B cell (primary cell): Measurements from ENCODE around the gene MCRIP2. TPM values are rescaled to one million over a fixed set of nuclear protein-coding genes. Genes with fewer than 3 reads are reported as not detected.

ENCODE experiments used
- ATAC-seq: fragments of 200-7000 bp; cut with Tn5 transposase; one replicate; pipeline ENCODE4 v1.10.0; 2021; ENCODE audit warnings: low read depth, mild to moderate bottlenecking, moderate number of reproducible peaks, moderate library complexity
- CTCF ChIA-PET: fragments of 350-600 bp; sonication (Branson Sonifier 250); formaldehyde crosslinking; loops from one replicate; lab custom pipeline; 2021; ENCODE audit warnings: antibody characterized with exemption, inconsistent platforms; lab: Charles Lee
- POLR2A ChIA-PET: fragments of 350-600 bp; sonication (Branson Sonifier 250); formaldehyde crosslinking; loops from one replicate; lab custom pipeline; 2021; ENCODE audit warnings: antibody characterized with exemption; lab: Charles Lee
- DNase-seq: peaks from one replicate; pipeline ENCODE4 v3.0.0; 2013
- H2AFZ ChIP-seq: 2 replicates; pipeline ENCODE4 v1.6.1; 2012; ENCODE audit warnings: mild to moderate bottlenecking, low read depth, low read length; ENCODE audit not compliant: insufficient read depth, poor library complexity, severe bottlenecking
- H3K27ac ChIP-seq, 2 donors: 1 replicate in 1 of 2; 2 replicates in 1 of 2; pipeline ENCODE4 v1.5.1; 2012 to 2013; ENCODE audit warnings: low read length in 2 of 2, mild to moderate bottlenecking in 2 of 2, moderate library complexity in 1 of 2
- H3K27me3 ChIP-seq, 4 experiments: fragments of 200-600 bp in 1 of 4; sonication (generic) in 1 of 4; replicated peaks in 1 of 4; 1 replicate in 2 of 4; 2 replicates in 2 of 4; pipeline versions ENCODE4 v1.6.1 to v1.7.0; 2013 to 2016; ENCODE audit warnings: low read length in 3 of 4, mild to moderate bottlenecking in 2 of 4, mixed read lengths in 1 of 4, moderate library complexity in 1 of 4; ENCODE audit not compliant: insufficient read depth in 4 of 4, control insufficient read depth in 3 of 4; ENCODE audit errors: control extremely low read depth in 1 of 4
- H3K36me3 ChIP-seq, 2 experiments: replicated peaks in 1 of 2; 1 replicate in 1 of 2; 2 replicates in 1 of 2; pipeline versions ENCODE4 v1.6.1 to v1.7.1; 2013; ENCODE audit warnings: low read length in 1 of 2; ENCODE audit not compliant: insufficient read depth in 2 of 2, control insufficient read depth in 1 of 2; ENCODE audit errors: control extremely low read depth in 1 of 2, extremely low read depth in 1 of 2
- H3K4me1 ChIP-seq, 2 donors: fragments of 200-600 bp in 1 of 2; sonication (generic) in 1 of 2; 1 replicate in 1 of 2; 2 replicates in 1 of 2; pipeline versions ENCODE4 v1.5.1 to v1.6.1; 2013 to 2017; ENCODE audit warnings: low read length in 2 of 2; ENCODE audit not compliant: control insufficient read depth in 2 of 2, insufficient read depth in 2 of 2
- H3K4me2 ChIP-seq: replicated peaks from 2 replicates; pipeline ENCODE3; 2012; ENCODE audit warnings: mild to moderate bottlenecking, low read depth, low read length; ENCODE audit not compliant: poor library complexity, severe bottlenecking
- H3K4me3 ChIP-seq, 5 experiments: fragments of 200-600 bp in 1 of 5; sonication (generic) in 1 of 5; 1 replicate in 3 of 5; 2 replicates in 2 of 5; pipeline versions ENCODE4 v1.5.1 to v1.7.0; 2011 to 2016; ENCODE audit warnings: low read length in 4 of 5, mild to moderate bottlenecking in 4 of 5, low read depth in 2 of 5, control low read depth in 1 of 5, moderate library complexity in 1 of 5; ENCODE audit not compliant: insufficient read depth in 1 of 5; ENCODE audit errors: control extremely low read depth in 1 of 5, extremely low read depth in 1 of 5
- H3K79me2 ChIP-seq: fragments of 200-600 bp; sonication (generic); one replicate; pipeline ENCODE4 v1.6.0; 2016; ENCODE audit warnings: low read length; ENCODE audit not compliant: control insufficient read depth, insufficient read depth
- H3K9ac ChIP-seq: fragments of 200-600 bp; sonication (generic); 2 replicates; pipeline ENCODE4 v1.6.1; 2017; ENCODE audit warnings: mild to moderate bottlenecking, low read length, moderate library complexity
- H3K9me3 ChIP-seq, 3 donors: one replicate each; pipeline versions ENCODE4 v1.6.1 to v1.7.1; 2013; ENCODE audit warnings: low read length in 2 of 3; ENCODE audit not compliant: control insufficient read depth in 2 of 3, insufficient read depth in 1 of 3; ENCODE audit errors: control extremely low read depth in 1 of 3
- H4K20me1 ChIP-seq: 2 replicates; pipeline ENCODE4 v1.6.0; 2012; ENCODE audit warnings: mild to moderate bottlenecking, low read length; ENCODE audit not compliant: insufficient read depth, control insufficient read depth, poor library complexity, severe bottlenecking
- H3K27ac Mint-ChIP-seq: one replicate; pipeline ENCODE4 v1.8.0; 2021; ENCODE audit warnings: mixed read lengths
- H3K27me3 Mint-ChIP-seq: one replicate; pipeline ENCODE4 v1.8.0; 2021; ENCODE audit warnings: mixed read lengths
- H3K4me1 Mint-ChIP-seq: one replicate; pipeline ENCODE4 v1.8.0; 2021; ENCODE audit warnings: mixed read lengths
- H3K4me3 Mint-ChIP-seq: one replicate; pipeline ENCODE4 v1.8.0; 2021; ENCODE audit warnings: mixed read lengths
- H3K9me3 Mint-ChIP-seq: one replicate; pipeline ENCODE4 v1.8.0; 2022; ENCODE audit warnings: mixed read lengths; ENCODE audit not compliant: insufficient read depth
- EZH2 ChIP-seq: IDR thresholded peaks from 2 replicates; pipeline ENCODE4 v1.6.1; 2012; ENCODE audit warnings: borderline replicate concordance, low read depth, mild to moderate bottlenecking, moderate library complexity, low read length; ENCODE audit not compliant: insufficient read depth, poor library complexity, severe bottlenecking
- WGBS: methylation state at CpG from one replicate; pipeline ENCODE4 v1.1.5; 2013; ENCODE audit warnings: missing lambda C conversion rate; ENCODE audit not compliant: insufficient coverage; 5-methylcytosine and 5-hydroxymethylcytosine counted together
- intact Hi-C: fragments of 100-400 bp; cut with micrococcal nuclease; formaldehyde crosslinking; loops from one replicate; pipeline ENCODE4 v1.10.0; 2022
- polyA plus RNA-seq: library from polyadenylated mRNA; depleted of rRNA; stranded (reverse); fragments of >200 nt; gene quantifications from 2 replicates; pipeline ENCODE4 v1.2.3, GENCODE V29; 2012
- total RNA-seq, 2 donors: library from RNA; stranded (reverse); fragments of 120-200 nt in 1 of 2; gene quantifications; 1 replicate in 1 of 2; 2 replicates in 1 of 2; pipeline versions ENCODE4 v1.2.3 to v1.2.4, GENCODE V29; 2013 to 2022
- TF ChIP-seq, protein P1 (sequence below): fragments of 200-600 bp; IDR thresholded peaks from one replicate; pipeline ENCODE4 v1.8.0; 2022; ENCODE audit warnings: antibody characterized with exemption, mild to moderate bottlenecking

Gene MCRIP2
- total and polyA plus RNA-seq, 2 donors (not counting 1 experiment from before 2014, with no cell fraction given) = 29.2 to 46.0 TPM

DNA sequence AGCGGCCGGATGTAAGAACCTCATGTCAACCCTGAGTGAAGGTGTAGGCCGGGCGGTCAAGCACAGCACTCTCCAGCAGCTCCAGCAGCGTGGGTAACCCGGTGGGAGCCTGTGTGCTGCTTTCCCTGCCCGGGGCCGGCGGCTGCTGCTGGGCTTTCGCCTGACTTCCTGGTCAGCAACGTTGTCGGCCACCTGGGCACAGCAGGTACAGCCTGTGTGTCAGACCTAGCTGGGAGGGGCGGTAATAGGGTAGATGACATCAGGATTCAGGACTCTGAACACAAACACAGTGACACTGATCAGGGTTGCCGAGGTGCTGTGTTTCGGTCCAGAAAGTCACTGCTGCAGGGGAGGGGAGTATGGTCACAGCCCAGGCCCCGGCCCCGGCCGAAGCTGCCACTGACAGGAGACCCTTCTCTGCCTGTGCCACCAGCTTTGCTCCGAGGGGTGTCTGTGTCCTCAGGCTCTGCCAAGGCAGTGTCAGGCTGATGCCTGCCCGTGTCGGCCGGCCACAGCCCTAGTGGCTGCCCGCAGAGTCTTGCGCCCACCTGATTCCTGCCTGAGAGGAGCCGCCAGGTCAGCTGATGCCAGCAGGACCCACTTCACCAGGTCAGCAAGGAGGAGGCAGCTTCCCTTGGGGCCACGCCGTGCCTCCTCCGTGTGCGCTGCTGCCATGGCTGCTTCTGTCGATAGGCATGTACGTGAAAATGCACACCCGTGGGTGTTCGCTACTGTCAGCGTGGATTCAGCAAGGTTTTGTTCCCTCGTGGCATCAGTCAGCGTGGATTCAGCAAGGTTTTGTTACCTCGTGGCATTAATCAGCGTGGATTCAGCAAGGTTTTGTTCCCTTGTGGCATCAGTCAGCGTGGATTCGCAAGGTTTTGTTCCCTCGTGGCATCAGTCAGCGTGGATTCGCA, 42.5 kb upstream of the MCRIP2 start:
- ATAC-seq (no peak), DNase-seq (no peak)
- ChIA-PET POLR2A (no interaction called here), CTCF (no interaction called here)
- no peaks in the 10 kb centered on the region for H3K4me1 ChIP-seq
- H3K4me1 Mint-ChIP-seq = peaks cover 6% of the 10 kb centered on the region
- intact Hi-C loops = no loop called here
- H3K9ac ChIP-seq = no peak overlapping the region
- peaks cover 30% of the 10 kb centered on the region for H4K20me1 ChIP-seq
- over 99% methylated on average over 37 of the region's 43 CpGs for WGBS
- H3K27ac Mint-ChIP-seq = no peak overlapping the region
- H3K4me3 Mint-ChIP-seq = no peak overlapping the region
- no peaks in the 10 kb centered on the region for H3K27me3 Mint-ChIP-seq
- no peak overlapping the region for H3K27ac ChIP-seq
- H3K4me3 ChIP-seq = no peak overlapping the region
- H3K9me3 ChIP-seq = peaks cover 0 to 7% (median 0%) of the 10 kb centered on the region in 3 donors
- peaks cover 68% of the 10 kb centered on the region for H3K79me2 ChIP-seq
- no peaks in the 10 kb centered on the region for H3K27me3 ChIP-seq
- no peaks in the 10 kb centered on the region for H3K9me3 Mint-ChIP-seq
- H3K36me3 ChIP-seq = peaks cover 0 to 13% of the 10 kb centered on the region in 2 experiments
- H2AFZ ChIP-seq = no peak overlapping the region
- no peak for TF ChIP-seq EZH2
- TF ChIP-seq, protein P1, sequence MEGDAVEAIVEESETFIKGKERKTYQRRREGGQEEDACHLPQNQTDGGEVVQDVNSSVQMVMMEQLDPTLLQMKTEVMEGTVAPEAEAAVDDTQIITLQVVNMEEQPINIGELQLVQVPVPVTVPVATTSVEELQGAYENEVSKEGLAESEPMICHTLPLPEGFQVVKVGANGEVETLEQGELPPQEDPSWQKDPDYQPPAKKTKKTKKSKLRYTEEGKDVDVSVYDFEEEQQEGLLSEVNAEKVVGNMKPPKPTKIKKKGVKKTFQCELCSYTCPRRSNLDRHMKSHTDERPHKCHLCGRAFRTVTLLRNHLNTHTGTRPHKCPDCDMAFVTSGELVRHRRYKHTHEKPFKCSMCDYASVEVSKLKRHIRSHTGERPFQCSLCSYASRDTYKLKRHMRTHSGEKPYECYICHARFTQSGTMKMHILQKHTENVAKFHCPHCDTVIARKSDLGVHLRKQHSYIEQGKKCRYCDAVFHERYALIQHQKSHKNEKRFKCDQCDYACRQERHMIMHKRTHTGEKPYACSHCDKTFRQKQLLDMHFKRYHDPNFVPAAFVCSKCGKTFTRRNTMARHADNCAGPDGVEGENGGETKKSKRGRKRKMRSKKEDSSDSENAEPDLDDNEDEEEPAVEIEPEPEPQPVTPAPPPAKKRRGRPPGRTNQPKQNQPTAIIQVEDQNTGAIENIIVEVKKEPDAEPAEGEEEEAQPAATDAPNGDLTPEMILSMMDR = no peak
- H3K4me2 ChIP-seq = no peak overlapping the region

GRCh38 chr16:600781-601180, 40.8 kb upstream of the MCRIP2 start:
- Mint-ChIP-seq H3K27ac (no peak overlapping the region), H3K9me3 (no peaks in the 10 kb centered on the region), H3K4me3 (no peak overlapping the region), H3K27me3 (no peaks in the 10 kb centered on the region), H3K4me1 (peaks cover 2% of the 10 kb centered on the region)
- Histone ChIP-seq H2AFZ (no peak overlapping the region), H3K27ac (no peak overlapping the region), H3K9me3 (peaks cover 0 to 17% (median 5%) of the 10 kb centered on the region in 3 donors), H3K4me1 (no peaks in the 10 kb centered on the region), H3K79me2 (peaks cover 69% of the 10 kb centered on the region), H3K4me3 (no peak overlapping the region), H3K27me3 (no peaks in the 10 kb centered on the region), H3K36me3 (peaks cover 0 to 13% of the 10 kb centered on the region in 2 experiments), H4K20me1 (peaks cover 17% of the 10 kb centered on the region), H3K9ac (no peak overlapping the region), H3K4me2 (no peak overlapping the region)
- ChIA-PET POLR2A (no interaction called here), CTCF (interaction anchor here (1.7 to 1.8 kb wide), 2 partner anchors 9 to 22 kb away, joined by 4 to 5 read pairs; no protein-coding TSS in a partner anchor)
- intact Hi-C loops = no loop called here
- ATAC-seq = no peak
- WGBS = 20% methylated on average over 2 of the region's 7 CpGs
- TF ChIP-seq EZH2 = no peak
- TF ChIP-seq, protein P1 = no peak
- no peak for DNase-seq
